OCI-LY7 (cell line): ENCODE data around the gene JDP2.

ENCODE experiments used
- CTCF ChIP-seq: fragments of 200-600 bp; sonication (generic); conservative IDR thresholded peaks from 2 replicates; pipeline ENCODE4 v1.5.1; 2014; ENCODE audit warnings: mild to moderate bottlenecking, antibody characterized with exemption, low read length, moderate library complexity, mixed read lengths
- EZH2phosphoT487 ChIP-seq: fragments of 200-600 bp; sonication (generic); IDR thresholded peaks from 2 replicates; pipeline ENCODE4 v1.6.1; 2018; ENCODE audit warnings: low read depth, borderline replicate concordance, mild to moderate bottlenecking, mixed run types, antibody characterized with exemption, low read length, moderate library complexity, mixed read lengths

DNA sequence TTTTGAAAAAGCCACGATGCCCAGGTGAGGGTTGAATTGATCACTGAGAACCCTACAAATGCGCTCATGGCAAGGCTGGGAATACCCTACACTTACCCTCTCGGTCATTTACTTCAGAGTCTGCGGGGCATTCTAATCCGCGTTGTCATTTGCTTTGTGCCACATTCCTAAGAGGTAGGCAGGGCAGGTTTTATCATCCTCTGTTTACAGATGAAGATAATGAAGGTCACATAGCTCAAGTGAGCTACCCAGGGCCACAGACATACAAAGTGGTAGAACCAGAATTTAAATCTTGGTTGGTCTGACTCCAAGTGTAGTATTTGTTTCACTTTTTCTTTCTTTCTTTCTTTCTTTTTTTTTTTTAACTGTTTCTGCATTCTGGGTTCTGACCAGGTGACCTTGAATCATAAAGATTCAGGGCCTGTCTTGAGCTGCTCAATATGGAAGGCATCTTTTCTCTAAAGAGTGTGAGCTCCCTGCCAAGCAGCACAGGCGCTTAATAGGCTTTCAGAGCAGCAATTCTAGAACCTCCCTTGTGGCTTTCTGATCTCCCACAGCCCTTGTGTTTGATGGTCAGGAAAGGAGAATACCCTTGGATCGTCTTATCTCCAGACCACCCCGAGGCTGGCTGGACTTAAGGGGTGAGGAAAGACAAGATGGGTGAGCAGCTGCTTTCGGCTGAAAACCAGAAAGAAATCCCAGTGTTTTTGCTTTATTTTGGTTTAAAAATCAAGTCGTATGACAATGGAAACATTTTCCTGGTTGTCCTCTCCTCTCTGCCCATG lies 93.8 kb downstream of the JDP2 start:
- TF ChIP-seq CTCF (no peak), EZH2phosphoT487 (no peak)
